Endothelial cell of umbilical vein (primary cell): ENCODE measurements around the gene NSUN6. TPM values are rescaled to one million over a fixed set of nuclear protein-coding genes. Genes with fewer than 3 reads are reported as not detected.
A peak's percentile ranks its signal among the peaks of the same experiment; 100 is the strongest.

ENCODE experiments used
- BruUV-seq: library from RNA; stranded (reverse); fragments of 400-500 nt; replicated peaks from 2 replicates; lab custom pipeline; 2021; lab: Mats Ljungman, UMichigan
- CTCF ChIA-PET: fragments of 300-600, 350-600 bp; sonication (Branson Sonifier 250); formaldehyde crosslinking; loops from one replicate; lab custom pipeline; 2021; ENCODE audit warnings: antibody characterized with exemption, inconsistent platforms; lab: Charles Lee
- POLR2A ChIA-PET: fragments of 300-600, 350-600 bp; sonication (Branson Sonifier 250); formaldehyde crosslinking; loops from one replicate; lab custom pipeline; 2021; ENCODE audit warnings: antibody characterized with exemption, inconsistent platforms; lab: Charles Lee
- DNase-seq: peaks from one replicate; pipeline ENCODE4 v3.0.0-alpha.2; 2011; ENCODE audit warnings: low read depth, low spot score
- FAIRE-seq: peaks from 2 replicates; lab custom pipeline; 2011; peaks lifted over from hg19 to GRCh38; lab: Jason Lieb, UNC
- H2AFZ ChIP-seq: 2 replicates; pipeline ENCODE4 v1.6.0; 2012; ENCODE audit warnings: low read depth, low read length, control low read depth, inconsistent platforms
- H3K27ac ChIP-seq: 2 replicates; pipeline ENCODE4 v1.5.1; 2011; ENCODE audit warnings: low read depth, mild to moderate bottlenecking, control low read depth, low read length, moderate library complexity; ENCODE audit not compliant: insufficient read depth
- H3K27me3 ChIP-seq, 2 experiments: 2 replicates each; pipeline versions ENCODE4 v1.6.0 to v1.6.1; 2011; ENCODE audit warnings: low read length in 2 of 2, mixed read lengths in 1 of 2; ENCODE audit not compliant: control insufficient read depth in 2 of 2, insufficient read depth in 2 of 2
- H3K36me3 ChIP-seq, 2 experiments: 2 replicates in 1 of 2; 3 replicates in 1 of 2; pipeline ENCODE4 v1.5.1; 2011; ENCODE audit warnings: low read length in 2 of 2, mild to moderate bottlenecking in 1 of 2, moderate library complexity in 1 of 2; ENCODE audit not compliant: control insufficient read depth in 2 of 2, insufficient read depth in 2 of 2; ENCODE audit errors: extremely low read depth in 1 of 2
- H3K4me1 ChIP-seq: 3 replicates; pipeline ENCODE4 v1.5.1; 2011; ENCODE audit warnings: mild to moderate bottlenecking, low read length; ENCODE audit not compliant: control insufficient read depth, insufficient read depth; ENCODE audit errors: extremely low read depth
- H3K4me2 ChIP-seq: 2 replicates; pipeline ENCODE4 v1.6.1; 2011; ENCODE audit warnings: low read length, control low read depth, mixed read lengths; ENCODE audit not compliant: insufficient read depth
- H3K4me3 ChIP-seq, 3 experiments: fragments of 200-600 bp in 1 of 3; sonication (generic), shearing (Covaris generic) in 1 of 3; replicated peaks in 1 of 3; 2 replicates each; pipeline ENCODE4 v1.5.1; 2011 to 2016; ENCODE audit warnings: control low read depth in 3 of 3, low read length in 3 of 3, mild to moderate bottlenecking in 2 of 3, inconsistent platforms in 1 of 3, low read depth in 1 of 3, moderate library complexity in 1 of 3; ENCODE audit not compliant: insufficient read depth in 1 of 3
- H3K79me2 ChIP-seq: 2 replicates; pipeline ENCODE4 v1.6.0; 2012; ENCODE audit warnings: low read length, inconsistent platforms; ENCODE audit not compliant: control insufficient read depth, insufficient read depth
- H3K9ac ChIP-seq: replicated peaks from 2 replicates; pipeline ENCODE3; 2011; ENCODE audit warnings: low read length, control low read depth; ENCODE audit not compliant: insufficient read depth; ENCODE audit errors: extremely low read depth
- H3K9me1 ChIP-seq: replicated peaks from 3 replicates; pipeline ENCODE4 v1.6.0; 2011; ENCODE audit warnings: mild to moderate bottlenecking, low read length; ENCODE audit not compliant: control insufficient read depth, insufficient read depth; ENCODE audit errors: extremely low read depth
- H3K9me3 ChIP-seq: replicated peaks from 2 replicates; pipeline ENCODE4 v1.5.1; 2012; ENCODE audit warnings: low read length, inconsistent platforms; ENCODE audit not compliant: control insufficient read depth, insufficient read depth
- H4K20me1 ChIP-seq: replicated peaks from 2 replicates; pipeline ENCODE3; 2011; ENCODE audit warnings: mild to moderate bottlenecking, low read length; ENCODE audit not compliant: control insufficient read depth, insufficient read depth; ENCODE audit errors: extremely low read depth
- CTCF ChIP-seq, 2 donors: IDR thresholded peaks; 1 replicate in 1 of 2; 2 replicates in 1 of 2; pipeline ENCODE4 v1.5.1; 2011; ENCODE audit warnings: low read length in 2 of 2, mild to moderate bottlenecking in 2 of 2, moderate library complexity in 2 of 2, control low read depth in 1 of 2, inconsistent platforms in 1 of 2, low read depth in 1 of 2; ENCODE audit not compliant: insufficient read depth in 1 of 2; ENCODE audit errors: extremely low read depth in 1 of 2
- EZH2 ChIP-seq: IDR thresholded peaks from 2 replicates; pipeline ENCODE4 v1.6.1; 2012; ENCODE audit warnings: borderline replicate concordance, low read depth, mild to moderate bottlenecking, moderate library complexity, low read length, inconsistent platforms; ENCODE audit not compliant: severe bottlenecking
- FOS ChIP-seq: IDR thresholded peaks from 2 replicates; pipeline ENCODE4 v1.6.1; 2011; ENCODE audit warnings: mild to moderate bottlenecking, low read length, moderate library complexity, borderline replicate concordance; ENCODE audit not compliant: insufficient read depth
- MYC ChIP-seq: IDR thresholded peaks from one replicate; pipeline ENCODE4 v1.6.1; 2011; ENCODE audit warnings: mild to moderate bottlenecking, low read depth, low read length
- POLR2A ChIP-seq: IDR thresholded peaks from 2 replicates; pipeline ENCODE4 v1.6.1; 2012; ENCODE audit warnings: low read depth, mild to moderate bottlenecking, control low read depth, low read length
- dilution Hi-C: fragments of 300-500 bp; cut with MboI; formaldehyde crosslinking; loops from one replicate; pipeline ENCODE4 v1.15.0; 2019; ENCODE audit warnings: low sequenced_read_pairs; ENCODE audit not compliant: extremely low pct_ligation_motif_present
- intact Hi-C: fragments of 100-400 bp; cut with micrococcal nuclease; formaldehyde crosslinking; loops from one replicate; pipeline ENCODE4 v1.10.0; 2022
- polyA plus RNA-seq, 4 experiments: library from polyadenylated mRNA; depleted of rRNA in 3 of 4; stranded (reverse) in 3 of 4; unstranded in 1 of 4; fragments of >200 nt; gene quantifications; 2 replicates each; pipeline versions ENCODE4 v1.2.1 to v1.2.3, GENCODE V29; 2011 to 2012; ENCODE audit warnings: missing spikeins in 1 of 4
- total RNA-seq: library from RNA; stranded (reverse); gene quantifications from 2 replicates; pipeline ENCODE4 v1.2.3, GENCODE V29; 2021
- TF ChIP-seq, protein P1 (sequence below): IDR thresholded peaks from 2 replicates; pipeline ENCODE4 v1.6.1; 2011; ENCODE audit not compliant: insufficient read depth, insufficient read length

The NSUN6 gene
- total and polyA plus RNA-seq, 2 donors (not counting 3 experiments of a cell fraction or from before 2014, with no cell fraction given), result 3.3 to 5.2 TPM

DNA sequence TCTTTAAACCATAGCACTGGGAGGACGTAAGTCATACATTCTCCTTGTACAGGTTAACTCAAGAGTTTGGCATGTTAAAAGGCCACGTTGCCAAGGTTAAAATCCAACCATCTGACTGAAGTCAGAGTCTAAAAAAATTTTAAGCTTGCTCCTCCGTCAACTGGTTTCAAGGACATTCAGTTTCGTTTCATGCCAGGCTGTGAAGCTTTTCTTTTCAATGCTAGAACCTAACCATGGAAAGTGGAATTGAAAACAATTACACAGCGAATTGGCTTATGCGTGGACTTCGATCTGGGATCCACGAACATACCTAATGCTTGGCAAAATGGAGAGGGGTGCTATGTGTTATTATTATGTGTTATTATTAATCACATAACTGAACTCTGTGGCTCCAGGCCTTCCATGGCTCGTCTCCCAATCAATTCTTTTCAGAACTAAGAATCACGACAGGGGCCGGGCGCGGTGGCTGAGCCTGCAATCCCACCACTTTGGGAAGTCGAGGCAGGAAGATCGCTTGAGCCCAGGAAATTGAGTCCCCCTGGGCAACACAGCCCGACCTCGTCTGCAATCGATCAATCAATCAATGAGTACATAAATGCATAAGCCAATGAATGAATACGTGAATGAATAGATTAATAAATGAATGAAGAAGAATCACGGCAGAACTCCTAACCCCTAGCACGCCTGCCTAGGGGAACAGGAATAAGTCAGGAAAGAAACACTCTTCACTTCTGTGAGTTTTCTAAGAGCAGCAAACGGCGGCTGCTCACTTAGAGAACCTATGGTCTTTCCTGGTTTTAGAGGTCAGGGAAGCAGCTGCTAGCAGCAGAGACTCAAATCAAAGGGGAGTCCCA, 7.1 kb upstream of the NSUN6 start:
- peak overlapping the region; percentile 95 for H3K27ac ChIP-seq
- POLR2A ChIA-PET, result interaction anchor here (0.6 to 1.0 kb wide), 2 partner anchors 26 to 197 kb away, joined by 3 to 4 read pairs; no protein-coding TSS in a partner anchor
- dilution Hi-C loops, result no loop called here
- H4K20me1 ChIP-seq, result no peaks in the 10 kb centered on the region
- peak overlapping the region; percentile 74 to 96 (median 95) for H3K4me3 ChIP-seq
- FAIRE-seq, result peak; percentile 53
- CTCF ChIA-PET, result interaction anchor here (0.9 to 2.2 kb wide), 3 partner anchors 8 to 81 kb away, joined by 3 to 9 read pairs (median 5); no protein-coding TSS in a partner anchor
- H3K9me1 ChIP-seq, result no peaks in the 10 kb centered on the region
- intact Hi-C loops, result loop anchor here (1.0 to 2.0 kb wide), 3 partner anchors 7 to 48 kb away; partner anchors contain the start of gene NSUN6
- H3K4me1 ChIP-seq, result peaks cover 17% of the 10 kb centered on the region
- peak; percentile 44 for DNase-seq
- H3K4me2 ChIP-seq, result peak overlapping the region; percentile 92
- H3K9ac ChIP-seq, result peak overlapping the region; percentile 99
- peaks cover 44% of the 10 kb centered on the region for H3K79me2 ChIP-seq
- TSS peak; percentile 85 for BruUV-seq
- H3K36me3 ChIP-seq, result no peaks in the 10 kb centered on the region
- no peaks in the 10 kb centered on the region for H3K27me3 ChIP-seq
- H3K9me3 ChIP-seq, result no peaks in the 10 kb centered on the region
- peak overlapping the region; percentile 87 for H2AFZ ChIP-seq
- TF ChIP-seq MYC (no peak), EZH2 (no peak), CTCF (IDR thresholded peaks at IDR 0.05; ENCODE audit: extremely low read depth in 1 of 2, insufficient read depth in 1 of 2, low read depth in 1 of 2, low read length in 2 of 2) (no peak), FOS (no peak), POLR2A (no peak)
- TF ChIP-seq, protein P1, sequence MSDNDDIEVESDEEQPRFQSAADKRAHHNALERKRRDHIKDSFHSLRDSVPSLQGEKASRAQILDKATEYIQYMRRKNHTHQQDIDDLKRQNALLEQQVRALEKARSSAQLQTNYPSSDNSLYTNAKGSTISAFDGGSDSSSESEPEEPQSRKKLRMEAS, result no peak
